Measurements from ENCODE around the gene ATAD3C.
"Not testable (repeated sequence)": the region's sequence is repeated elsewhere in the genome, so short reads cannot be mapped to it uniquely, and the experiment has no call there.

ATAD3C gene

GRCh38 chr1:1468196-1468985, 18.9 kb downstream of the ATAD3C start:
- H3K9me3 Mint-ChIP-seq; H3K36me3 Mint-ChIP-seq (ENCODE audit: insufficient read depth); H3K27ac Mint-ChIP-seq (ENCODE audit: low read depth); DNase-seq (ENCODE audit: low spot score in 2 of 2); H3K27me3 Mint-ChIP-seq; H3K4me1 Mint-ChIP-seq; ATAC-seq (replicated peaks; ENCODE audit: extremely low read depth, poor library complexity, severe bottlenecking); H3K4me3 Mint-ChIP-seq: not testable (repeated sequence)

GRCh38 chr1:1470626-1471388, 21.3 kb downstream of the ATAD3C start:
- Mint-ChIP-seq H3K9me3 (no peaks in the 10 kb centered on the region), H3K4me1 (peaks cover 9% of the 10 kb centered on the region), H3K36me3 (ENCODE audit: insufficient read depth) (peaks cover 11% of the 10 kb centered on the region), H3K27ac (ENCODE audit: low read depth) (peak overlapping the region; percentile 92), H3K4me3 (peak overlapping the region; percentile 87), H3K27me3 (no peaks in the 10 kb centered on the region)
- DNase-seq (ENCODE audit: low spot score in 2 of 2), result no peak
- peak; percentile 17 for ATAC-seq (replicated peaks; ENCODE audit: extremely low read depth, poor library complexity, severe bottlenecking)

- peaks cover 13% of the 10 kb centered on the region for H3K36me3 Mint-ChIP-seq (ENCODE audit: insufficient read depth)
- peak within 1 kb of the TSS; percentile 87 for H3K4me3 Mint-ChIP-seq
- no peaks in the 10 kb centered on the region for H3K27me3 Mint-ChIP-seq
- H3K4me1 Mint-ChIP-seq, result peaks cover 9% of the 10 kb centered on the region
- peak within 1 kb of the TSS; percentile 92 for H3K27ac Mint-ChIP-seq (ENCODE audit: low read depth)
- ATAC-seq (replicated peaks; ENCODE audit: extremely low read depth, poor library complexity, severe bottlenecking) (peak; percentile 92), DNase-seq (ENCODE audit: low spot score in 2 of 2) (peak; percentile 75 to 80)
- H3K9me3 Mint-ChIP-seq, result no peaks in the 10 kb centered on the region
These were observed 22.0 kb downstream of the ATAD3C start, which contains the start of gene ATAD3B for GRCh38 chr1:1471389-1472052. Gene ATAD3B, plus strand, starts transcription at chr1:1471765. Its CDS starts 120 bp downstream, at chr1:1471885.

- Mint-ChIP-seq H3K4me3 (peak overlapping the region; percentile 87), H3K36me3 (ENCODE audit: insufficient read depth) (peaks cover 19% of the 10 kb centered on the region), H3K27ac (ENCODE audit: low read depth) (peak overlapping the region; percentile 92)
- not testable (repeated sequence) for DNase-seq (ENCODE audit: low spot score in 2 of 2); H3K4me1 Mint-ChIP-seq; H3K27me3 Mint-ChIP-seq; H3K9me3 Mint-ChIP-seq
- ATAC-seq (replicated peaks; ENCODE audit: extremely low read depth, poor library complexity, severe bottlenecking), result peak; percentile 72
These were observed 22.8 kb downstream of the ATAD3C start for GRCh38 chr1:1472053-1472876.

GRCh38 chr1:1476011-1476410, 26.5 kb downstream of the ATAD3C start:
- H3K4me3 Mint-ChIP-seq; ATAC-seq (replicated peaks; ENCODE audit: extremely low read depth, poor library complexity, severe bottlenecking); H3K27me3 Mint-ChIP-seq; H3K9me3 Mint-ChIP-seq; DNase-seq (ENCODE audit: low spot score in 2 of 2): not testable (repeated sequence)
- peaks cover 11% of the 10 kb centered on the region for H3K4me1 Mint-ChIP-seq
- H3K27ac Mint-ChIP-seq (ENCODE audit: low read depth), result peak overlapping the region; percentile 51
- peaks cover 24% of the 10 kb centered on the region for H3K36me3 Mint-ChIP-seq (ENCODE audit: insufficient read depth)

GRCh38 chr1:1477206-1477605, 27.7 kb downstream of the ATAD3C start:
- H3K36me3 Mint-ChIP-seq (ENCODE audit: insufficient read depth), result peaks cover 27% of the 10 kb centered on the region
- no peaks in the 10 kb centered on the region for H3K27me3 Mint-ChIP-seq
- H3K4me3 Mint-ChIP-seq, result no peak overlapping the region
- DNase-seq (ENCODE audit: low spot score in 2 of 2) (no peak), ATAC-seq (replicated peaks; ENCODE audit: extremely low read depth, poor library complexity, severe bottlenecking) (no peak)
- peaks cover 8% of the 10 kb centered on the region for H3K4me1 Mint-ChIP-seq
- H3K9me3 Mint-ChIP-seq, result no peaks in the 10 kb centered on the region
- no peak overlapping the region for H3K27ac Mint-ChIP-seq (ENCODE audit: low read depth)

- Mint-ChIP-seq H3K4me1 (peaks cover 8% of the 10 kb centered on the region), H3K27me3 (no peaks in the 10 kb centered on the region), H3K9me3 (no peaks in the 10 kb centered on the region)
These were observed 30.3 kb downstream of the ATAD3C start for GRCh38 chr1:1479547-1480487.

GRCh38 chr1:1480488-1480867, 31.0 kb downstream of the ATAD3C start:
- ATAC-seq (replicated peaks; ENCODE audit: extremely low read depth, poor library complexity, severe bottlenecking); H3K27ac Mint-ChIP-seq (ENCODE audit: low read depth); H3K9me3 Mint-ChIP-seq; H3K4me3 Mint-ChIP-seq; H3K4me1 Mint-ChIP-seq; DNase-seq (ENCODE audit: low spot score in 2 of 2); H3K27me3 Mint-ChIP-seq: not testable (repeated sequence)
- H3K36me3 Mint-ChIP-seq (ENCODE audit: insufficient read depth), result peaks cover 44% of the 10 kb centered on the region

More at GRCh38 chr1:1479547-1480487, 30.3 kb downstream of the ATAD3C start:
- no peak for ATAC-seq (replicated peaks; ENCODE audit: extremely low read depth, poor library complexity, severe bottlenecking)
- H3K4me3 Mint-ChIP-seq, result no peak overlapping the region
- DNase-seq (ENCODE audit: low spot score in 2 of 2), result no peak
- peaks cover 42% of the 10 kb centered on the region for H3K36me3 Mint-ChIP-seq (ENCODE audit: insufficient read depth)
- H3K27ac Mint-ChIP-seq (ENCODE audit: low read depth), result no peak overlapping the region

- not testable (repeated sequence) for H3K9me3 Mint-ChIP-seq; DNase-seq (ENCODE audit: low spot score in 2 of 2); H3K27me3 Mint-ChIP-seq; H3K27ac Mint-ChIP-seq (ENCODE audit: low read depth); H3K4me3 Mint-ChIP-seq; ATAC-seq (replicated peaks; ENCODE audit: extremely low read depth, poor library complexity, severe bottlenecking); H3K4me1 Mint-ChIP-seq
- H3K36me3 Mint-ChIP-seq (ENCODE audit: insufficient read depth), result peaks cover 39% of the 10 kb centered on the region
These were observed 32.3 kb downstream of the ATAD3C start for GRCh38 chr1:1481811-1482210.

- Mint-ChIP-seq H3K4me3 (no peak overlapping the region), H3K4me1 (peaks cover 8% of the 10 kb centered on the region), H3K27me3 (no peaks in the 10 kb centered on the region), H3K36me3 (ENCODE audit: insufficient read depth) (peaks cover 35% of the 10 kb centered on the region), H3K27ac (ENCODE audit: low read depth) (no peak overlapping the region), H3K9me3 (no peaks in the 10 kb centered on the region)
- no peak for ATAC-seq (replicated peaks; ENCODE audit: extremely low read depth, poor library complexity, severe bottlenecking)
- DNase-seq (ENCODE audit: low spot score in 2 of 2), result no peak
These were observed 33.4 kb downstream of the ATAD3C start for GRCh38 chr1:1482856-1483255.

GRCh38 chr1:1483714-1484113, 34.2 kb downstream of the ATAD3C start:
- Mint-ChIP-seq H3K9me3 (no peaks in the 10 kb centered on the region), H3K4me3 (no peak overlapping the region), H3K4me1 (peaks cover 8% of the 10 kb centered on the region), H3K27me3 (no peaks in the 10 kb centered on the region), H3K36me3 (ENCODE audit: insufficient read depth) (peaks cover 32% of the 10 kb centered on the region), H3K27ac (ENCODE audit: low read depth) (no peak overlapping the region)
- DNase-seq (ENCODE audit: low spot score in 2 of 2) (no peak), ATAC-seq (replicated peaks; ENCODE audit: extremely low read depth, poor library complexity, severe bottlenecking) (no peak)

All from central memory CD8-positive, alpha-beta T cell (primary cell).